Gastroesophageal sphincter (tissue), 3 donors: ENCODE results near the gene ARMC12.

Experiments used
- CTCF ChIP-seq, 4 experiments: fragments of 200-600 bp in 2 of 4; fragments of 450-650 bp in 2 of 4; sonication (generic) in 1 of 4; IDR thresholded peaks; one replicate each; pipeline ENCODE4 v1.5.1; 2017 to 2019; ENCODE audit warnings: antibody characterized with exemption in 4 of 4, mild to moderate bottlenecking in 2 of 4, moderate library complexity in 2 of 4
- EP300 ChIP-seq: sonication (generic); formaldehyde crosslinking; IDR thresholded peaks from one replicate; pipeline ENCODE4 v1.6.1; 2017; ENCODE audit warnings: antibody characterized with exemption, mild to moderate bottlenecking
- POLR2A ChIP-seq, 2 donors: fragments of 450-650 bp; IDR thresholded peaks; one replicate each; pipeline ENCODE4 v1.6.1; 2017; ENCODE audit warnings: antibody characterized with exemption in 2 of 2, mild to moderate bottlenecking in 2 of 2, moderate library complexity in 1 of 2

- TF ChIP-seq POLR2A (IDR thresholded peaks at IDR 0.05) (no peak), CTCF (IDR thresholded peaks at IDR 0.05) (no peak), EP300 (no peak)
Measured at GRCh38 chr6:35795453-35796071, 58.7 kb downstream of the ARMC12 start.
